Hepatocyte (in vitro differentiated cells): ENCODE data around the gene SORCS2. TPM values are rescaled to one million over a fixed set of nuclear protein-coding genes. Genes with fewer than 3 reads are reported as not detected.

Source experiments
- DNase-seq: peaks from one replicate; pipeline ENCODE4 v3.0.0-alpha.2; 2016; ENCODE audit warnings: low spot score
- H2AFZ ChIP-seq: fragments of 200-600 bp; sonication (generic); 2 replicates; pipeline ENCODE4 v1.6.0; 2016; ENCODE audit warnings: antibody characterized with exemption, mild to moderate bottlenecking
- H3K27ac ChIP-seq: fragments of 200-600 bp; sonication (generic); 2 replicates; pipeline ENCODE4 v1.5.1; 2016; ENCODE audit warnings: mild to moderate bottlenecking
- H3K27me3 ChIP-seq: fragments of 200-600 bp; sonication (generic); 2 replicates; pipeline ENCODE4 v1.6.1; 2016
- H3K36me3 ChIP-seq: fragments of 200-600 bp; sonication (generic); replicated peaks from 2 replicates; pipeline ENCODE4 v1.5.1; 2016; ENCODE audit warnings: low read depth; ENCODE audit not compliant: insufficient read depth
- H3K4me1 ChIP-seq: fragments of 200-600 bp; sonication (generic); 2 replicates; pipeline ENCODE4 v1.5.1; 2016; ENCODE audit warnings: mild to moderate bottlenecking, moderate library complexity; ENCODE audit not compliant: insufficient read depth
- H3K4me2 ChIP-seq: fragments of 200-600 bp; sonication (generic); 2 replicates; pipeline ENCODE4 v1.6.0; 2016
- H3K4me3 ChIP-seq: fragments of 200-600 bp; sonication (generic); 2 replicates; pipeline ENCODE4 v1.5.1; 2016; ENCODE audit warnings: mild to moderate bottlenecking
- H3K79me2 ChIP-seq: fragments of 200-600 bp; sonication (generic); 2 replicates; pipeline ENCODE4 v1.6.0; 2017; ENCODE audit warnings: mild to moderate bottlenecking
- H3K9me2 ChIP-seq: fragments of 200-600 bp; sonication (generic); replicated peaks from 2 replicates; pipeline ENCODE4 v1.6.0; 2017; ENCODE audit warnings: mild to moderate bottlenecking; ENCODE audit not compliant: insufficient read depth
- H3K9me3 ChIP-seq: fragments of 200-600 bp; sonication (generic); 2 replicates; pipeline ENCODE4 v1.5.1; 2016; ENCODE audit warnings: low read depth, mild to moderate bottlenecking
- H4K20me1 ChIP-seq: fragments of 200-600 bp; sonication (generic); 2 replicates; pipeline ENCODE4 v1.6.0; 2016; ENCODE audit warnings: mild to moderate bottlenecking; ENCODE audit not compliant: insufficient read depth, poor library complexity, severe bottlenecking
- CTCF ChIP-seq: fragments of 200-600 bp; sonication (generic); IDR thresholded peaks from 2 replicates; pipeline ENCODE4 v1.5.1; 2016; ENCODE audit warnings: antibody characterized with exemption, mild to moderate bottlenecking; ENCODE audit not compliant: poor library complexity
- EZH2 ChIP-seq: fragments of 200-600 bp; sonication (generic); IDR thresholded peaks from 2 replicates; pipeline ENCODE4 v1.6.1; 2016; ENCODE audit warnings: antibody characterized with exemption, mild to moderate bottlenecking, borderline replicate concordance
- EZH2phosphoT487 ChIP-seq: fragments of 200-600 bp; sonication (generic); IDR thresholded peaks from one replicate; pipeline ENCODE4 v1.6.1; 2018; ENCODE audit warnings: antibody characterized with exemption, mild to moderate bottlenecking, low read depth, moderate library complexity; ENCODE audit not compliant: unreplicated experiment, severe bottlenecking
- WGBS: methylation state at CpG from one replicate; pipeline ENCODE4 v1.1.6; 2016; ENCODE audit warnings: low lambda C conversion rate; ENCODE audit errors: missing lambda C conversion rate; 5-methylcytosine and 5-hydroxymethylcytosine counted together
- polyA plus RNA-seq: library from polyadenylated mRNA; unstranded; fragments of >200 nt; fragmentation: Nextera tagmentation; extraction: Ambion mirVana; gene quantifications from 2 replicates; pipeline ENCODE4 v1.2.1, GENCODE V29; 2016
- total RNA-seq: library from RNA; depleted of rRNA; stranded (reverse); fragments of >200 nt; gene quantifications from 2 replicates; pipeline ENCODE4 v1.2.3, GENCODE V29; 2014

Gene SORCS2
- total and polyA plus RNA-seq, 2 experiments from 2014 or later, result 1.6 to 4.8 TPM

- H3K27me3 ChIP-seq, result no peaks in the 10 kb centered on the region
These were observed 62.6 kb downstream of the SORCS2 start for GRCh38 chr4:7254736-7255487.

GRCh38 chr4:7255488-7255881, 63.1 kb downstream of the SORCS2 start:
- Histone ChIP-seq H4K20me1 (no peaks in the 10 kb centered on the region), H3K9me2 (no peaks in the 10 kb centered on the region), H3K27me3 (no peaks in the 10 kb centered on the region), H3K4me1 (peaks cover 14% of the 10 kb centered on the region), H3K36me3 (no peaks in the 10 kb centered on the region), H3K4me3 (no peak overlapping the region), H3K9me3 (no peaks in the 10 kb centered on the region), H3K4me2 (no peak overlapping the region), H3K27ac (no peak overlapping the region), H2AFZ (no peak overlapping the region), H3K79me2 (no peaks in the 10 kb centered on the region)
- no peak for DNase-seq
- TF ChIP-seq CTCF (no peak), EZH2phosphoT487 (no peak), EZH2 (no peak)
- 87% methylated on average over 13 of the region's 14 CpGs for WGBS

More at GRCh38 chr4:7254736-7255487, 62.6 kb downstream of the SORCS2 start:
- Histone ChIP-seq H3K27ac (no peak overlapping the region), H3K4me1 (peaks cover 14% of the 10 kb centered on the region), H3K9me3 (no peaks in the 10 kb centered on the region), H4K20me1 (no peaks in the 10 kb centered on the region), H3K4me2 (no peak overlapping the region), H3K36me3 (no peaks in the 10 kb centered on the region), H2AFZ (no peak overlapping the region), H3K79me2 (no peaks in the 10 kb centered on the region), H3K4me3 (no peak overlapping the region), H3K9me2 (no peaks in the 10 kb centered on the region)
- TF ChIP-seq CTCF (no peak), EZH2phosphoT487 (no peak), EZH2 (no peak)
- WGBS, result 92% methylated on average over 17 of the region's 17 CpGs
- no peak for DNase-seq

GRCh38 chr4:7255996-7256395, 63.7 kb downstream of the SORCS2 start:
- TF ChIP-seq EZH2phosphoT487 (no peak), CTCF (no peak), EZH2 (no peak)
- H3K4me2 ChIP-seq, result no peak overlapping the region
- no peaks in the 10 kb centered on the region for H3K36me3 ChIP-seq
- no peak overlapping the region for H3K4me3 ChIP-seq
- H3K9me2 ChIP-seq, result no peaks in the 10 kb centered on the region
- H3K4me1 ChIP-seq, result peaks cover 10% of the 10 kb centered on the region
- H3K27ac ChIP-seq, result no peak overlapping the region
- H3K79me2 ChIP-seq, result no peaks in the 10 kb centered on the region
- no peak overlapping the region for H2AFZ ChIP-seq
- DNase-seq, result no peak
- H4K20me1 ChIP-seq, result no peaks in the 10 kb centered on the region
- no peaks in the 10 kb centered on the region for H3K27me3 ChIP-seq
- 89% methylated on average over 6 of the region's 6 CpGs for WGBS
- H3K9me3 ChIP-seq, result no peaks in the 10 kb centered on the region
